PC-9 (cell line): ENCODE results near the gene ZNF792. TPM values are rescaled to one million over a fixed set of nuclear protein-coding genes. Genes with fewer than 3 reads are reported as not detected.
A peak's percentile ranks its signal among the peaks of the same experiment; 100 is the strongest.

Experiments used
- Bru-seq: library from RNA; stranded (reverse); fragments of 400-500 nt; gene quantifications from one replicate; lab custom pipeline; 2021; lab: Mats Ljungman, UMichigan
- BruChase-seq, 2 experiments: library from RNA; stranded (reverse); fragments of 400-500 nt; gene quantifications; one replicate each; lab custom pipeline; 2021; lab: Mats Ljungman, UMichigan
- BruUV-seq: library from RNA; stranded (reverse); fragments of 400-500 nt; replicated peaks from 2 replicates; lab custom pipeline; 2021; lab: Mats Ljungman, UMichigan
- CTCF ChIA-PET: fragments of 300-600 bp; sonication (Branson Sonifier 250); formaldehyde crosslinking; loops from one replicate; lab custom pipeline; 2022; ENCODE audit warnings: antibody characterized with exemption; lab: Charles Lee
- POLR2A ChIA-PET: fragments of 300-600 bp; sonication (Branson Sonifier 250); formaldehyde crosslinking; loops from one replicate; lab custom pipeline; 2022; ENCODE audit warnings: antibody characterized with exemption; ENCODE audit not compliant: unreplicated experiment; lab: Charles Lee
- DNase-seq, 2 experiments: peaks; one replicate each; pipeline versions ENCODE4 v3.0.0 to v3.0.0-alpha.2; 2015 to 2022; ENCODE audit warnings: mixed read lengths in 1 of 2
- H2AFZ ChIP-seq: fragments of 200-600 bp; sonication (generic); 2 replicates; pipeline ENCODE4 v1.8.1; 2017; ENCODE audit warnings: antibody characterized with exemption
- H3F3A ChIP-seq: fragments of 200-600 bp; sonication (generic); 2 replicates; pipeline ENCODE4 v1.8.1; 2017; ENCODE audit warnings: antibody characterized with exemption, mild to moderate bottlenecking, low read depth; ENCODE audit not compliant: insufficient read depth
- H3K27ac ChIP-seq: fragments of 200-600 bp; sonication (generic); 2 replicates; pipeline ENCODE4 v1.6.1; 2016; ENCODE audit warnings: mixed run types
- H3K27me3 ChIP-seq: fragments of 200-600 bp; sonication (generic); 2 replicates; pipeline ENCODE4 v1.6.1; 2016; ENCODE audit warnings: low read depth, mixed run types; ENCODE audit not compliant: insufficient read depth
- H3K36me3 ChIP-seq: fragments of 200-600 bp; sonication (generic); 2 replicates; pipeline ENCODE4 v1.6.1; 2016; ENCODE audit warnings: low read depth, mixed run types
- H3K4me1 ChIP-seq: fragments of 200-600 bp; sonication (generic); replicated peaks from 2 replicates; pipeline ENCODE4 v1.6.1; 2016; ENCODE audit warnings: mixed run types; ENCODE audit not compliant: insufficient read depth
- H3K4me2 ChIP-seq: fragments of 200-600 bp; sonication (generic); 2 replicates; pipeline ENCODE4 v1.6.1; 2017; ENCODE audit warnings: mixed run types
- H3K4me3 ChIP-seq: fragments of 200-600 bp; sonication (generic); 2 replicates; pipeline ENCODE4 v1.6.1; 2016; ENCODE audit warnings: mixed run types
- H3K79me2 ChIP-seq: fragments of 200-600 bp; sonication (generic); 2 replicates; pipeline ENCODE4 v1.6.1; 2017; ENCODE audit warnings: low read depth, mixed run types
- H3K9me2 ChIP-seq: fragments of 200-600 bp; sonication (generic); 2 replicates; pipeline ENCODE4 v1.8.1; 2017; ENCODE audit warnings: mild to moderate bottlenecking; ENCODE audit not compliant: insufficient read depth
- H3K9me3 ChIP-seq: fragments of 200-600 bp; sonication (generic); 2 replicates; pipeline ENCODE4 v1.8.1; 2016; ENCODE audit warnings: low read depth; ENCODE audit not compliant: insufficient read depth
- H4K20me1 ChIP-seq: fragments of 200-600 bp; sonication (generic); 2 replicates; pipeline ENCODE4 v1.8.1; 2017; ENCODE audit not compliant: insufficient read depth
- EZH2 ChIP-seq: fragments of 200-600 bp; sonication (generic); IDR thresholded peaks from 2 replicates; pipeline ENCODE4 v1.8.0; 2017; ENCODE audit warnings: antibody characterized with exemption, low read depth
- intact Hi-C: fragments of 100-400 bp; cut with micrococcal nuclease; formaldehyde crosslinking; loops from one replicate; pipeline ENCODE4 v1.10.0; 2022; ENCODE audit not compliant: unreplicated experiment
- long read RNA-seq: library from polyadenylated mRNA; stranded (forward); transcript quantifications from one replicate; pipeline ENCODE4 v2.0.0, GENCODE V29; 2022
- total RNA-seq: library from RNA; stranded (reverse); gene quantifications from 2 replicates; pipeline ENCODE4 v1.2.3, GENCODE V29; 2021
- TF ChIP-seq, protein P1 (sequence below): fragments of 200-600 bp; sonication (generic); conservative IDR thresholded peaks from 2 replicates; pipeline ENCODE4 v1.6.1; 2017; ENCODE audit warnings: mixed run types, antibody characterized with exemption, mild to moderate bottlenecking, moderate library complexity

Gene ZNF792
- total RNA-seq (3.5 and 4.1 TPM in 2 replicates), Bru-seq, nascent RNA (percentile 37 among the genes with signal in this experiment), BruChase-seq, experiment 1, labeled RNA remaining after a 2-hour chase (percentile 50 among the genes with signal in this experiment), BruChase-seq, experiment 2, labeled RNA remaining after a 6-hour chase (percentile 39 among the genes with signal in this experiment)
- long read RNA-seq, transcript ZNF792-201 (4 exons, 3,888 nt): major isoform, 5 of 5 reads
- long read RNA-seq, partial matches to known transcripts: 0 of 5 reads
- long read RNA-seq, other reads (novel, unspliced or antisense): 0 of 5 reads

DNA sequence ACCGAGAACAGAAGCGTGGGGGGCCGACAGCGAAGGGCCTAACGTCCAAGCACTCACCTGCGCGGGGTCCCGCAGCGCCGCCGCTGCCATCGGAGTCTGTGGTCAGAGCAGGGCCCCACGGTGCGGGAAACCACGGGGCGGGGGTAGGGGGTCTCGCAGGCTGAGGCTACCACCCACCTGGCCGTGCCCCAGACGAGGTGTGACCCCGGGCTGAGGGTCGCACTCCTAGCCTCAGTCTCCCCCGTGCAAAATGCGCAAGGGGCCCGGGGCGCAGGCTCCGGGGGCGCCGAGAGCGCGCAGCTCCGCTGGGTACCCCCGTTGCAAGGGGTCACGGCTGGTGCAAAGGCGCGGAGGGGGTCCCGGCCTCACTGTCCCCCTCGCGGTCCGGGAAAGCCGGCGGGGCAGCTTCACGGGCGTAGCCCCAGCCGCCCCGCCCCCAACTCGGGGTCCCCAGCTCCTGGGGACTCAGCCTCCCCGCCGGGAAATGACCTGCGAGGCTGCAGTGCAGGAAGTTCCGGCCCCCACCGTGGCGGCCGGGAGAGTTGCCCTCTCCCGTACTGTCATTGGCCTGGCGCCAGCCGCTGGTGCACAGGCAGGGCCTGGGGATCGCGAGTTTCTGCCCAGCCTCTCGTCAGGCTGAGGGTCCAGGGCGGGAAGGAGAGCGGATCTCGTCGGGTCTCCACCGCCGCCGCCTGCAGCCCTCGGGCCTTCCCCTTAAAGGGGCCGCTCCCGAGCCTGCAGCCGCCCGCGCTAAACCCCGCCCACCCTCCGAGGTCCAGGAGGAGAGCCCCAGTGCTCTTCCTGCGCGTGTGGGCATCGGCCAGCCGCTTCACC lies at the start of gene ZNF792:
Gene ZNF792, minus strand, starts transcription at position 657 of the 834 bp plus-strand sequence. Its CDS starts 567 bp downstream, at position 90.
- ChIA-PET POLR2A (no interaction called here), CTCF (interaction anchor here (0.5 kb wide), 1 partner anchor 223 kb away, joined by 4 read pairs; no protein-coding TSS in a partner anchor)
- Histone ChIP-seq H3K36me3 (peaks cover 2% of the 10 kb centered on the region; the same call in 1 of the 2 replicates), H3K27me3 (peaks cover 19% of the 10 kb centered on the region), H3K4me2 (peak within 1 kb of the TSS; percentile 88), H3K9me3 (peaks cover 11% of the 10 kb centered on the region), H3K4me3 (peak within 1 kb of the TSS; percentile 86), H3K9me2 (no peaks in the 10 kb centered on the region), H3K4me1 (peaks cover 15% of the 10 kb centered on the region; the same call in 1 of the 2 replicates), H2AFZ (peak within 1 kb of the TSS; percentile 97), H4K20me1 (no peaks in the 10 kb centered on the region), H3F3A (peaks cover 4% of the 10 kb centered on the region; the same call in 1 of the 2 replicates), H3K79me2 (peaks cover 9% of the 10 kb centered on the region; the same call in 1 of the 2 replicates), H3K27ac (no peak within 1 kb of the TSS)
- intact Hi-C loops: no loop called here
- TF ChIP-seq, protein P1, sequence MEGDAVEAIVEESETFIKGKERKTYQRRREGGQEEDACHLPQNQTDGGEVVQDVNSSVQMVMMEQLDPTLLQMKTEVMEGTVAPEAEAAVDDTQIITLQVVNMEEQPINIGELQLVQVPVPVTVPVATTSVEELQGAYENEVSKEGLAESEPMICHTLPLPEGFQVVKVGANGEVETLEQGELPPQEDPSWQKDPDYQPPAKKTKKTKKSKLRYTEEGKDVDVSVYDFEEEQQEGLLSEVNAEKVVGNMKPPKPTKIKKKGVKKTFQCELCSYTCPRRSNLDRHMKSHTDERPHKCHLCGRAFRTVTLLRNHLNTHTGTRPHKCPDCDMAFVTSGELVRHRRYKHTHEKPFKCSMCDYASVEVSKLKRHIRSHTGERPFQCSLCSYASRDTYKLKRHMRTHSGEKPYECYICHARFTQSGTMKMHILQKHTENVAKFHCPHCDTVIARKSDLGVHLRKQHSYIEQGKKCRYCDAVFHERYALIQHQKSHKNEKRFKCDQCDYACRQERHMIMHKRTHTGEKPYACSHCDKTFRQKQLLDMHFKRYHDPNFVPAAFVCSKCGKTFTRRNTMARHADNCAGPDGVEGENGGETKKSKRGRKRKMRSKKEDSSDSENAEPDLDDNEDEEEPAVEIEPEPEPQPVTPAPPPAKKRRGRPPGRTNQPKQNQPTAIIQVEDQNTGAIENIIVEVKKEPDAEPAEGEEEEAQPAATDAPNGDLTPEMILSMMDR: no peak
- TF ChIP-seq EZH2: no peak
- DNase-seq: peak in 1 of 2 experiments; percentile 47
- BruUV-seq: no TSS peak

- Histone ChIP-seq H2AFZ (no peak overlapping the region), H3F3A (peaks cover 5% of the 10 kb centered on the region; the same call in 1 of the 2 replicates), H3K79me2 (0 out of 2 replicates have a peak, but pooled peaks cover 1% of the 10 kb centered on the region), H4K20me1 (no peaks in the 10 kb centered on the region), H3K27me3 (no peaks in the 10 kb centered on the region), H3K4me1 (no peaks in the 10 kb centered on the region), H3K27ac (no peak overlapping the region), H3K9me3 (no peaks in the 10 kb centered on the region), H3K4me3 (no peak overlapping the region), H3K9me2 (no peaks in the 10 kb centered on the region), H3K36me3 (no peaks in the 10 kb centered on the region; the same call in 1 of the 2 replicates), H3K4me2 (no peak overlapping the region)
- ChIA-PET POLR2A (no interaction called here), CTCF (interaction anchor here (0.6 kb wide), 1 partner anchor 10 kb away, joined by 5 read pairs; no protein-coding TSS in a partner anchor)
- TF ChIP-seq EZH2: no peak
- TF ChIP-seq, protein P1: peak; percentile 93
- BruUV-seq: no TSS peak
- peak in 1 of 2 experiments; percentile 48 for DNase-seq
- intact Hi-C loops: loop anchor here (1.0 kb wide), 1 partner anchor 40 kb away; no protein-coding TSS in a partner anchor
Observed at GRCh38 chr19:35013041-35013819, 49.2 kb upstream of the ZNF792 start.
